ENCODE results near the gene B4GALT4. TPM values are rescaled to one million over a fixed set of nuclear protein-coding genes. Genes with fewer than 3 reads are reported as not detected.

Gene B4GALT4
- polyA plus RNA-seq, 2 of the 4 experiments (the other 2 are of a cell fraction): 101 to 193 TPM

- TF ChIP-seq, protein P1, sequence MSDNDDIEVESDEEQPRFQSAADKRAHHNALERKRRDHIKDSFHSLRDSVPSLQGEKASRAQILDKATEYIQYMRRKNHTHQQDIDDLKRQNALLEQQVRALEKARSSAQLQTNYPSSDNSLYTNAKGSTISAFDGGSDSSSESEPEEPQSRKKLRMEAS (IDR thresholded peaks at IDR 0.05): no peak
- no peak for TF ChIP-seq CHD2 (IDR thresholded peaks at IDR 0.05; ENCODE audit: low read length, partially characterized antibody)
These were observed 39.0 kb upstream of the B4GALT4 start (continued) for GRCh38 chr3:119279584-119280243.

GRCh38 chr3:119279101-119279554, 38.5 kb upstream of the B4GALT4 start:
- H3K4me3 ChIP-seq: no peak overlapping the region
- 61% methylated on average over 6 of the region's 6 CpGs for WGBS (ENCODE audit: missing lambda C conversion rate)
- FAIRE-seq: no peak
- peaks cover 17% of the 10 kb centered on the region for H3K9me3 ChIP-seq
- DNase-seq (ENCODE audit: low read depth in 1 of 2, low spot score in 1 of 2): peak in 1 of 2 experiments; percentile 10
- ChIA-PET CTCF (no interaction called here), POLR2A (interaction anchor here (0.6 kb wide), 1 partner anchor 14 kb away, joined by 4 read pairs; no protein-coding TSS in a partner anchor)
- H3K4me1 ChIP-seq: no peaks in the 10 kb centered on the region
- TF ChIP-seq KDM5A (IDR thresholded peaks at IDR 0.05) (no peak), ESRRA (IDR thresholded peaks at IDR 0.05; ENCODE audit: borderline replicate concordance, low read length) (no peak), PHF8 (IDR thresholded peaks at IDR 0.05; ENCODE audit: borderline replicate concordance, low read depth) (no peak), FOXS1 (CRISPR knock-in tag; IDR thresholded peaks at IDR 0.05) (no peak), HOXA7 (CRISPR knock-in tag; IDR thresholded peaks at IDR 0.05) (no peak), EHMT2 (IDR thresholded peaks at IDR 0.05; ENCODE audit: low read depth) (no peak)
- ATAC-seq: peak in 1 of 2 experiments; percentile 34; a peak in 2 of 6 replicates
- no peak overlapping the region for H3K4me2 ChIP-seq
- no peak overlapping the region for H3K27ac ChIP-seq

DNA sequence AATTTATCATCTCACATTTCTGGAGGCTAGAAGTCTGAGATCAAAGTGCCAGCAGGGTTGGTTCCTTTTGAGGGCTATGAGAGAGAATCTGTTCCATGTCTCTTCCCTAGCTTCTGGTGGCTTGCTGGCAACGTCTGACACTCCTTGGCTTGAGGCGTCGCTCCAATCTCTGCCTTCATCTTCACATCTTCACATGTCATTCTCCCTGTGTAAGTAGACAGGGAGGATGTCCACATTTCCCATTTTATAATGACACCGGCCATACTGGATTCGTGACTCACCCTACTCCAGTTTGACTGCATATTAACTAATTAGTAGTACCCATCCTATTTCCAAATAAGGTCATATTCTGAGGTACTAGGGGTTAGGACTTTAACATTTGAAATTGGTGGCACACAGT, 36.0 kb upstream of the B4GALT4 start:
- 73% methylated on average over 5 of the region's 5 CpGs for WGBS (ENCODE audit: missing lambda C conversion rate)
- no peak for DNase-seq (ENCODE audit: low read depth in 1 of 2, low spot score in 1 of 2)
- CTCF ChIA-PET: interaction anchor here (0.9 to 6.8 kb wide), 6 partner anchors 12 to 405 kb away, joined by 3 to 62 read pairs (median 8); partner anchors contain the start of gene TMEM39A

More for the DNA sequence above, 36.0 kb upstream of the B4GALT4 start:
- H3K4me3 ChIP-seq: no peak overlapping the region
- ATAC-seq: no peak
- H3K4me1 ChIP-seq: no peaks in the 10 kb centered on the region
- no peak for TF ChIP-seq HDAC2 (IDR thresholded peaks at IDR 0.05)
- no peak for TF ChIP-seq RNF2 (IDR thresholded peaks at IDR 0.05; ENCODE audit: borderline replicate concordance, low read depth)
- TF ChIP-seq, protein P1 (IDR thresholded peaks at IDR 0.05): no peak
- TF ChIP-seq, protein P2, sequence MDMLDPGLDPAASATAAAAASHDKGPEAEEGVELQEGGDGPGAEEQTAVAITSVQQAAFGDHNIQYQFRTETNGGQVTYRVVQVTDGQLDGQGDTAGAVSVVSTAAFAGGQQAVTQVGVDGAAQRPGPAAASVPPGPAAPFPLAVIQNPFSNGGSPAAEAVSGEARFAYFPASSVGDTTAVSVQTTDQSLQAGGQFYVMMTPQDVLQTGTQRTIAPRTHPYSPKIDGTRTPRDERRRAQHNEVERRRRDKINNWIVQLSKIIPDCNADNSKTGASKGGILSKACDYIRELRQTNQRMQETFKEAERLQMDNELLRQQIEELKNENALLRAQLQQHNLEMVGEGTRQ (IDR thresholded peaks at IDR 0.05): no peak
- no peak for TF ChIP-seq BCL3 (IDR thresholded peaks at IDR 0.05)
- TF ChIP-seq, protein P3, sequence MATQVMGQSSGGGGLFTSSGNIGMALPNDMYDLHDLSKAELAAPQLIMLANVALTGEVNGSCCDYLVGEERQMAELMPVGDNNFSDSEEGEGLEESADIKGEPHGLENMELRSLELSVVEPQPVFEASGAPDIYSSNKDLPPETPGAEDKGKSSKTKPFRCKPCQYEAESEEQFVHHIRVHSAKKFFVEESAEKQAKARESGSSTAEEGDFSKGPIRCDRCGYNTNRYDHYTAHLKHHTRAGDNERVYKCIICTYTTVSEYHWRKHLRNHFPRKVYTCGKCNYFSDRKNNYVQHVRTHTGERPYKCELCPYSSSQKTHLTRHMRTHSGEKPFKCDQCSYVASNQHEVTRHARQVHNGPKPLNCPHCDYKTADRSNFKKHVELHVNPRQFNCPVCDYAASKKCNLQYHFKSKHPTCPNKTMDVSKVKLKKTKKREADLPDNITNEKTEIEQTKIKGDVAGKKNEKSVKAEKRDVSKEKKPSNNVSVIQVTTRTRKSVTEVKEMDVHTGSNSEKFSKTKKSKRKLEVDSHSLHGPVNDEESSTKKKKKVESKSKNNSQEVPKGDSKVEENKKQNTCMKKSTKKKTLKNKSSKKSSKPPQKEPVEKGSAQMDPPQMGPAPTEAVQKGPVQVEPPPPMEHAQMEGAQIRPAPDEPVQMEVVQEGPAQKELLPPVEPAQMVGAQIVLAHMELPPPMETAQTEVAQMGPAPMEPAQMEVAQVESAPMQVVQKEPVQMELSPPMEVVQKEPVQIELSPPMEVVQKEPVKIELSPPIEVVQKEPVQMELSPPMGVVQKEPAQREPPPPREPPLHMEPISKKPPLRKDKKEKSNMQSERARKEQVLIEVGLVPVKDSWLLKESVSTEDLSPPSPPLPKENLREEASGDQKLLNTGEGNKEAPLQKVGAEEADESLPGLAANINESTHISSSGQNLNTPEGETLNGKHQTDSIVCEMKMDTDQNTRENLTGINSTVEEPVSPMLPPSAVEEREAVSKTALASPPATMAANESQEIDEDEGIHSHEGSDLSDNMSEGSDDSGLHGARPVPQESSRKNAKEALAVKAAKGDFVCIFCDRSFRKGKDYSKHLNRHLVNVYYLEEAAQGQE (IDR thresholded peaks at IDR 0.05): no peak
- TF ChIP-seq HOXB13 (CRISPR knock-in tag; IDR thresholded peaks at IDR 0.05; ENCODE audit: low read depth): no peak
- TF ChIP-seq E2F6 (IDR thresholded peaks at IDR 0.05; ENCODE audit: borderline replicate concordance, low read depth): no peak
- TF ChIP-seq KDM1A (IDR thresholded peaks at IDR 0.05; ENCODE audit: low read depth): no peak
- no peak for TF ChIP-seq RCOR1 (IDR thresholded peaks at IDR 0.05; ENCODE audit: low read depth, low read length)
- no peak for TF ChIP-seq EHMT2 (IDR thresholded peaks at IDR 0.05; ENCODE audit: low read depth)
- TF ChIP-seq NFE2L2 (conservative IDR thresholded peaks at IDR 0.05; ENCODE audit: low read length): no peak
- TF ChIP-seq MAFK (IDR thresholded peaks at IDR 0.05; ENCODE audit: partially characterized antibody): no peak
- no peak for TF ChIP-seq EHF (CRISPR knock-in tag; IDR thresholded peaks at IDR 0.05)
- TF ChIP-seq JUN (IDR thresholded peaks at IDR 0.05): no peak
- FAIRE-seq: no peak
- H3K4me2 ChIP-seq: no peak overlapping the region
- POLR2A ChIA-PET: no interaction called here
- H3K9me3 ChIP-seq: peaks cover 3% of the 10 kb centered on the region; the same call in 1 of the 3 replicates
- no peak overlapping the region for H3K27ac ChIP-seq

Data from A549 (cell line).